GM19099 (cell line): ENCODE measurements around the gene AGAP1.

ENCODE experiments used
- POLR2A ChIP-seq: IDR thresholded peaks from 3 replicates; pipeline ENCODE4 v1.6.1; 2011; ENCODE audit warnings: low read depth; ENCODE audit not compliant: insufficient read length; ENCODE audit errors: extremely low read depth

Gene AGAP1

DNA sequence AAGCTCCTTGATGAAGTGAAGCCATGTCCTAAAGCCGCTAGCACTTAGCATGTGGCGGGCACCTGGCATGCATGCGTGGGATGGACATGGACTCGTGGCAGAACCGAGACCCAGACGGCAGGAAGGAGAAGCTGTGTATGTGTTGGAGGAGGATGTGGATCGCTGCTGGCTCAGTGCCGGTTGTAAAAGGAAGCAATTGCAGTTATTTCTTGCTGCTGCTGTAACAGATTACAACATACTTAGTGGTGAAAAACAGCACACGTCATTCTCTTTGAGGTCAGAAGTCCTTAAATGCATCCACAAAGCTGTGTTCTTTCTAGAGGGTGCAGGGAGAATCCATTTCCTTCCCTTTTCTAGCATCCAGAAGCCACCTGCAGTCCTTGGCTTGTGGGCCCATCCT, 74.6 kb downstream of the AGAP1 start:
- TF ChIP-seq POLR2A: no peak

- no peak for TF ChIP-seq POLR2A
Observed at GRCh38 chr2:235569837-235570236, 76.0 kb downstream of the AGAP1 start.

DNA sequence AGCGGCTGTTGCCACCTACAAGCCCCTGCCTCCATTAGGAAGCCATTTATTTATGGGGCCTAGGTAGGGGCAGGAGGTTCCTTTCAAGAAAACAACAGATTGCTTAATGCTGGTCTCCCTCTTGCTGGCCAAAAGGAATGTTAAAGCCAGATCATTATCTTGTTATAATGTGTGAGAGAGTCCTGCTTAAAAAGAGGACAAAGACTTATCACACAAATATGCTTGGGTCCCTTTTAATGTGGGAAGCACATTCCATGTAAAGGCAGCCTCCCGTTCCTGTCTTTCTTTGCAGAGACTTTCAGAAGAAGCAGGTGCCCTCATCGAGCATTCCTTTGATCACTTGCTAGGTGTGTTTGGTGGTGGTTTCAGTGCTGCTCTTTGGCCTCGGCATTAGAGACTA, 76.4 kb downstream of the AGAP1 start:
- TF ChIP-seq POLR2A: no peak

GRCh38 chr2:235570966-235571692, 77.3 kb downstream of the AGAP1 start:
- TF ChIP-seq POLR2A: no peak

DNA sequence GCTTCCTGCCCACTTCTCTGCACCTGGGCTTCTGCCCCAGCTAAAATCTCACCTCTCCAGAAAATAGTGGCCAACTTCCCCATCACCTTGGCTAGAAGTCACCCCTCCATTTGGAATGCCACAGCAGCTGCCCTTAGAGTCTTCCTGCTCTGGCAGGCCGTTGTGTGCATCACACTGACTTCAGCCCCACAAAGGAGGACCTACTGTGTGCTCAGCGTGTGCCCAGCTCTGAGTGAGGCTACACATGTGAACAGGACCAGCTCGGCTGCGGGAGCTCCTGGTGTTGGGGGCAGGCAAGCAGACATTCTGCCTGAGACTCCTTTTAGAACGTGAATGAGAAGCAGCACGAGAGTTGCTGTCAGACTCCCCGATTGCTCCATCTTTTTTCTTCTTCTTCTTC, 78.7 kb downstream of the AGAP1 start:
- TF ChIP-seq POLR2A: no peak

- no peak for TF ChIP-seq POLR2A
Observed at GRCh38 chr2:235573331-235574221, 79.7 kb downstream of the AGAP1 start.

DNA sequence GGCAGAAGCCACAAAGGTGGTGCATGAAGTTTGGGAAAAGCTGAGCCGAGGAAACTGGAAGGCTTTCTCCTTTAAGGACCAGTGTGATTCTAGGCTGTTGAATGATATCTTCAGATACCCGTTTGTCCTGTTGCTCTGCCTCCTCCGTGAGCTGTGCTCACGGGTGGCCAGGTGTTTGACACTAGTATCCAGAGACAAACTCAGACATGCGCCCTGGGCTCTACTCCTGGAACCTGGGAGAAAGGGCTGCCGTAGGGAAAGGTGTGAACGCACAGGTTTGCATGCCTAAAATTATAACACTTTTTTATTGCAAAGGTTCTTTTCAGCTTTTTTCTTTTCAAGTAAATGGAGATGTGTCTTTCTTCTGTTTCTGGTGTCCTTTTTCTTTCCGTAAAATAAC, 81.6 kb downstream of the AGAP1 start:
- TF ChIP-seq POLR2A: no peak

- no peak for TF ChIP-seq POLR2A
Observed at GRCh38 chr2:235575904-235576303, 82.1 kb downstream of the AGAP1 start.

- TF ChIP-seq POLR2A: no peak
Observed at GRCh38 chr2:235576337-235576910, 82.6 kb downstream of the AGAP1 start.

- no peak for TF ChIP-seq POLR2A
Observed at GRCh38 chr2:235577404-235578330, 83.8 kb downstream of the AGAP1 start.

- no peak for TF ChIP-seq POLR2A
Observed at GRCh38 chr2:235579128-235579527, 85.3 kb downstream of the AGAP1 start.

DNA sequence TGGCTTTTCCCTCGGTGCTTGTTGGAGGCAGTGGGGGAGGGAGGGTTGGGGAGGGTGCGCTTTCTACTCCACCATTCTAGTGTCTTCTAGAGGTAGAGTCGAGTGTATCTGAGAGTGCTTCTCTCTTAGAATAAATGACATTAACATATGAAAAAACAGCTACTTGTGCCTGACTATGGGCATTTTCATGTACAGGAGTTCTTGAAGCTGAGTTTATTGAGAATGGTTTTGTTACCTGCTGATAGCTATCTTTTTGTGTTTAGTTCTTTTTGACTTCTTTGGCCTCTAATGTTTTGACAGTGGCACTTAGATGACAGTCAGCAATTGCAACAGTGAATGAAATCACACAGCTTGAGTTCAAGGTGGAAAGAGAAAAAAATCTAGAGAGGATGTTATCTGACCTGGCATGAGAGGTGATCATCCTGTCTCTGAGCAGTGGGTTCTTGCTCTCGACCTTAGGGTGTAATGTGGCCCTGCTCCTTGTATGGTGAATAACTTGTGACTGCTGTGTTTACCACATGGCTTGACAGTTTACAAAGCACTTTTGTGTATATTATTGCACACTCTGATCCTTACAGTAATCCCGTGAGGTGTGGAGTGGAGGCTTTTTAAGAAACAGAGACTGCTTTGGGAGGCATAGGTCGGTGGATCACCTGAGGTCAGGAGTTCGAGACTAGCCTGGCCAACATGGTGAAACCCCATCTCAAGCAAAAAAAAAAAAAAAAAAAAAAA, 86.7 kb downstream of the AGAP1 start:
- no peak for TF ChIP-seq POLR2A

- no peak for TF ChIP-seq POLR2A
Observed at GRCh38 chr2:235582081-235582686, 88.3 kb downstream of the AGAP1 start.

GRCh38 chr2:235582729-235583128, 88.9 kb downstream of the AGAP1 start:
- no peak for TF ChIP-seq POLR2A
